GM03348 (cell line): ENCODE measurements around the gene ZNF385C.

Source experiments
- DNase-seq: peaks from one replicate; pipeline ENCODE4 v3.0.0; 2012; ENCODE audit warnings: low spot score

ZNF385C gene

GRCh38 chr17:42077755-42078154 is 20.5 kb downstream of the ZNF385C start:
- DNase-seq: no peak

GRCh38 chr17:42076797-42077559 is 21.3 kb downstream of the ZNF385C start:
- no peak for DNase-seq

DNA sequence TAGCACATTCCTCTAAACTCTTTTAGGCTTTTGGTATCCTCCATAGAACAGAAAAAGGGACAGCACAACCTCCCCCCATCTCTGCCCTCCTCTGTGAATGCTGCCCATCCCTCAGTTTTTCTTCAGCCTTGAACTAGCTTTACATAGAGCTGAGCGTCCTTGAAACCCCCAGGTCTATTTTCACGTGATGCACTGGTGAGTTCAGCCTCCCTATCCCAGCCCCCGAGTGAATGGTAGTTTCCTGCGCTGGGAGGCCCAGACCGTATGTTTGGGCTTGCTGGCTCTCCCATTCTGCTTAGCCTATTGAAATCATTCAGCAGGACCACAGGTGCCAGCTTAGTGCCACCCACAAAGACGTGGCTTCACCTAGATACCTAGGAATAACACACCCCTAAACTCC is 22.5 kb downstream of the ZNF385C start:
- no peak for DNase-seq

- peak; percentile 26 for DNase-seq
These were observed 25.7 kb downstream of the ZNF385C start for GRCh38 chr17:42072323-42073187.

- DNase-seq: no peak
These were observed 26.5 kb downstream of the ZNF385C start for GRCh38 chr17:42071810-42072209.

- no peak for DNase-seq
These were observed 29.3 kb downstream of the ZNF385C start for GRCh38 chr17:42068979-42069378.

DNA sequence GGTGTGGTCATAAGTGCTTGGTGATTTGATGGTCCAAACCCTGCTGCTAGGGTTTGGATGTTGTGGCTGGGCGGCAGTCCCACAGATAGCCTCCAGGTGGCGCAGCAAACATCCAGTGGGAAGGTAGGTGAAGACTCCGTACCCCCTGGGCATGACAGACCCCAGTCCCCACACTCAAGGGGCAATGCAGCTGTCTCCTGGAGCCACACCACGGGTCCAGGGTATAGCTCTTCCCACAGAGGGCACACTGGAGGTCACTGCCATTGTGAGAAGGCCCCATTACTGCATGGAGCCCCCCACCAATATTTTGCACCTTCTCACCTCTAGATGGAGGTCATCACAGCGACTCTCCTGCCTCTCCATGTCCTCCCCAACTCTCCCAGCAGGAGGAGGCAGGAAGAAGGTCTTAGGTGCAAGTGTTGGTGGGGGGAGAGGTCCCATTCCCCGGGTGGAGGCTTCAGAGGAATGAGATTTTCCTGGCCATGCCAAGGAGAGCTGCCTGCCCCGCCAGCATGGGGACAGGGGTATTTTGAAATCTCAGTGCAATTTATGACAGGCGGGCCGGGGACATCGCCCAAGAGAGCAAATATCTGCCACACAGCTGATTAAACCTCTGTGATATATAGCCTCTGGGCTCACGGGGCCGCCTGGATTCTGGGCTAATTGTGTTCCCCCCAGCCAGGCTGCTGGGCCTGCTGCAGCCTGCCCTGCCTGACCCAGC is 30.7 kb downstream of the ZNF385C start:
- DNase-seq: peak; percentile 81

- no peak for DNase-seq
These were observed 33.1 kb downstream of the ZNF385C start for GRCh38 chr17:42065201-42065600.

GRCh38 chr17:42062681-42063080 is 35.6 kb downstream of the ZNF385C start:
- DNase-seq: no peak

DNA sequence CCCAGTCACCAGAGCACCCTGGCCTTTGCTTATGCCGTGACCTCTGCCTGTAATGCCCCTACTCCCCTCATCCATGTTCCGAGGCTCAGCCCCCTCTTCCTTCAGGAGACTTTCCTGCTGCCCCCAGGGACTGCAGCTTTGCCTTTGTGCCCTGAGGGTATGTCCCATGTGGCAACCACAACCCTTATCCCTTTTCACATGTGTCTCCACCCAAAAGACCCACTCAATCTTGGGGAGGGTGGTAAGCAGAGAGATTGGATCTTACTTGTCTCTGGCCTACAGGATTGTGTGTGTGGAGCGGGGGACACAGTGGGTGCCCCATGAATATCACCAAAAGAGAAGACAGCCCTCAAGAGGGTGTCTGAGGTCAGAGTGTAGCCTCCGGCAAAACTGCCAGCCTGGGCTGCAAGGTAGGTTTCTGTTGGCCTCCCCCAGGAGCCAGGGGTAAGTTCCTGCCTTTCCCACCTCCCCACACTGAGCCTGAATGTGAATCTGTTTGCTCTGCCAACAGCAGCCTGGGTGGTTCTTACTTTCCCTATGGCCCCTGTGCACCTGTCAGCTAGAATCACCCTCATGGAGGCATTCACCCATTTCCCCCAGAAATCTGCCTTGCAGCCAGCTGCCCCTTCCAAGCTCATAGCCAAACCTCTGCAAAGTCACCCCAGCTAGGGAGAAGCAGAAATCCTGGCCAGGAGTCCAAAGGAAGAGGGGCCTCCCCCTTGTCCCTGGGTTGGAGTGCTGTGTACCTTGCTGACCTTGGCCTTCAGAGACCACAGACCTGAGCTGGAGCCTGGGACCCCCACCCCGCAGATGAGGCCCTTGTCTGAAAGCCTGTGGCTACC is 36.4 kb downstream of the ZNF385C start:
- no peak for DNase-seq

DNA sequence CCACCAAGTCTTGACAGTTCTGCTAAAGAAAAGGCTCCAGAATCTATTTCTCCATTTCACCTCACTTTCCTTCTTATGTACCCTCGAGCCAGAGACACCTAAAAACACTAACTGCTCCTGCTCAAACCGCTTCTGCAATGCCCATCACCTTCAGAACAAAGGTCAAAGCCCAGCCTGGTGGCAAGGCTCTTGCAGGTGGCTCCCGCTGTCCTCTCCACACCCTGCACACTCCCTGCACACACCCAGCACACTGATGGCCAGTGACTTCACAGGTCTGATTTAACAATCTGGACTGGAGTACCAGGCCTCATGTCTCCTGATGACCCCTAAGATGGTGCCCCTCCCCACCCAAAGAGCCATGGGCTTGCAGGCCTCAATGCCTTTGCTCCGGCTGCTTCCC is 38.0 kb downstream of the ZNF385C start:
- DNase-seq: no peak

- DNase-seq: no peak
These were observed 38.5 kb downstream of the ZNF385C start for GRCh38 chr17:42059815-42060214.

- DNase-seq: no peak
These were observed 40.2 kb downstream of the ZNF385C start for GRCh38 chr17:42058063-42058462.

DNA sequence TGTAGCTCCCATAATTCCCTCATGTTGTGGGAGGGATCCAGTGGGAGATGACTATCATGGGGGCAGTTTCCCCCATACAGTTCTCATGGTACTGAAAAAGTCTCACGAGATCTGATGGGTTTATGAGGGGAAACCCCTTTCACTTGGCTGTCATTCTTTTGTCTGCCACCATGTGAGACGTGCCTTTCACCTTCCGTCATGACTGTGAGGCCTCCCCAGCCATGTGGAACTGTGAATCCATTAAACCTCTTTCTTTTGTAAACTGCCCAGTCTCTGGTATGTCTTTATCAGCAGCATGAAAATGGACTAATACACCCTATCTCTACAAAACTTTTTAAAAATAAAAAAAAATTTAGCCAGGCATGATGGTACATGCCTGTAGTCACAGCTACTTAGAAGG is 41.6 kb downstream of the ZNF385C start:
- no peak for DNase-seq

DNA sequence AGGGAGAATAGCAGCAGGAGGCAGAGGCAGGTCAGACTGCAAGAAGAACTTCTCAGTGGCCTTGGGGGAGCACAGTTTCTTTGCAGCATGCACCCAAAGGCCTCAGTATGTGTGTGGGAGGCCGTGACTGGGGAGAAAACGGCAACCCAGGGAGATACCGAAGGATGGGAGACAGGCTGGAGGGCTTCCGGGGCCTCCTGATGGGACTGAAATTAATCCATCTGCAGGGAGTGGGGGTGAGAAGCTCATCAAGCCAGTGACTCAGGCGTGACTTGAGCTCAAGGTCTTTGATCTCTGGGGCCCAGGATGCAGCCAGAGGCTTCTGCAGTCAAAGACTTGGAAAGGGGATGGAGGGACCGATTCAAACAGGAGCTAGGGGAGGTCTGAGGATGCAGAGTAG is 42.8 kb downstream of the ZNF385C start:
- no peak for DNase-seq

GRCh38 chr17:42055027-42055426 is 43.2 kb downstream of the ZNF385C start:
- DNase-seq: no peak

DNA sequence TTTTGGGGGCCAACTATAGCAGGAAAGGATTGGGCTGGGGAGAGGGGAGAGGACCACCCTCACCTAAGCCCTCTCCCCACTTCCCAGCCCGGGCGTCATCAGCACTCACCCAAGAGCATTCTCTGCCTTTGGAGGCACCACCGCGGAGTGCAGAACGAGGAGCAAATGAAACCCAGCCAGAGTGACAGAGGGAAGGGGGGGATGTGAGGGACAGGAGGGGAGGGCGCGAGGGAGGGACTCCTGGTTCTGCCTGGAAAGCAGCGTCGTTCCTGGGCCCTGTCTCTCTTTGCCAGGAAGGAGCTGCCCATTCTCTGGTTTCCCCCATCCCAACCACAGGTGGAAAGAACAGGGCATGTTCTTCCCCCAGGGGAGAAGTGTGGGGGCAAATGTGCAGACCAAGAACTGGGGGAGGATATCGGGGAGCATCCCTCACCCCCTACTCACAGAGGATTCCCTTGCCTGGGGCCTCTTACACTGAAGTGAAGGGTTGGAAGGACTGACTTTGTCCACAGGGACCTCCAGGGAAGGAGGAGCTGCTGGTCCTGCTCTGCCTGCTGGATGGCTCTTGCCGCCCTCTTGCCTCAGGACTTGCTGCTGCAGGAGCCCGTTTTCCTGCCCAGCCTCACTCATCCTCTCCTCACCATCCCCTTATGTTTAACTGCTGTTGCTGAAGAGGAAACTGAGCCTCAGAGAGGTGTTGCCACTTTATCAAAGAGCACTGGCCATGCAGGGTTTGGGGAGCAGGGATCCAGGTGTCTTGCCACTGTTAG is 44.4 kb downstream of the ZNF385C start:
- DNase-seq: no peak

GRCh38 chr17:42052346-42052877 is 45.9 kb downstream of the ZNF385C start:
- no peak for DNase-seq

GRCh38 chr17:42051645-42052044 is 46.6 kb downstream of the ZNF385C start:
- DNase-seq: no peak

DNA sequence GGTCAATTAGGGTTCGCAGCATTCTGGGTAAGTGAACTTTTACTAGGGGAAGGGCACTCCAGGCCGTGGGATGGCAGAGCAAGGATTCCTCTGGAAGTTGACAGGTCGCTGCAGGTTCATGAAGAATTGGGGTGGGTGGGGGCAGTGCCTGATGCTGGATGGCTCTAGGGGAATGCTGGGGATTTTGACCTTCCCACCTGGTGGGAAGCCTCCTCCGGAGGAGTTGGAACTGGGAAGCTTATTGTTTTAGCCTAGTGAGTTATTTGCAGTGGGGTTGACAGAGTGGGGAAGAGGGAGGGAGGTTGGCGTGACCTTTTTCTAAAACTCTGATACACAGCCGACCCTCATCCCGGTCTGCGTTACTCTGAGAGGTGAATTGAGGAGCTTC is 47.3 kb downstream of the ZNF385C start:
- no peak for DNase-seq
